WTC11 (cell line): ENCODE measurements around the gene TSPAN5. TPM values are rescaled to one million over a fixed set of nuclear protein-coding genes. Genes with fewer than 3 reads are reported as not detected.

Source experiments
- ATAC-seq: fragments of 200-7000 bp; cut with Tn5 transposase; 2 replicates; pipeline ENCODE4 v1.10.0; 2021; ENCODE audit warnings: mild to moderate bottlenecking, moderate library complexity
- CTCF ChIA-PET: fragments of 300-600 bp; sonication (Branson Sonifier 250); formaldehyde crosslinking; loops from one replicate; lab custom pipeline; 2021; ENCODE audit warnings: antibody characterized with exemption; lab: Charles Lee
- POLR2A ChIA-PET: fragments of 350-600 bp; sonication (Branson Sonifier 250); formaldehyde crosslinking; loops from one replicate; lab custom pipeline; 2021; ENCODE audit warnings: antibody characterized with exemption; lab: Charles Lee
- DNase-seq: peaks from one replicate; pipeline ENCODE4 v3.0.0; 2021; ENCODE audit warnings: low spot score
- H3K27ac Mint-ChIP-seq: 2 replicates; pipeline ENCODE4 v1.8.0; 2021; ENCODE audit warnings: mixed read lengths
- H3K27me3 Mint-ChIP-seq: 2 replicates; pipeline ENCODE4 v1.8.0; 2021; ENCODE audit warnings: low read depth, mild to moderate bottlenecking, moderate library complexity, mixed read lengths
- H3K36me3 Mint-ChIP-seq: 2 replicates; pipeline ENCODE4 v1.8.0; 2021; ENCODE audit warnings: mixed read lengths
- H3K4me1 Mint-ChIP-seq: 2 replicates; pipeline ENCODE4 v1.8.0; 2022; ENCODE audit warnings: mixed read lengths
- H3K4me3 Mint-ChIP-seq: 2 replicates; pipeline ENCODE4 v1.8.0; 2021; ENCODE audit warnings: mild to moderate bottlenecking, moderate library complexity, mixed read lengths
- H3K9me3 Mint-ChIP-seq: 2 replicates; pipeline ENCODE4 v1.8.0; 2021; ENCODE audit warnings: mixed read lengths
- ATF2 ChIP-seq: sonication (generic); formaldehyde crosslinking; IDR thresholded peaks from 2 replicates; pipeline ENCODE4 v1.8.1; 2022; ENCODE audit warnings: low read depth, missing genetic modification reagents, borderline replicate concordance
- ATF3 ChIP-seq: sonication (generic); formaldehyde crosslinking; conservative IDR thresholded peaks from 2 replicates; pipeline ENCODE4 v1.8.1; 2022; ENCODE audit warnings: mild to moderate bottlenecking, missing genetic modification reagents
- CBFB ChIP-seq: sonication (generic); formaldehyde crosslinking; IDR thresholded peaks from 2 replicates; pipeline ENCODE4 v1.8.1; 2022; ENCODE audit warnings: mild to moderate bottlenecking, low read depth, missing genetic modification reagents
- CDX4 ChIP-seq: fragments of 250-450 bp; sonication (Bioruptor Pico); IDR thresholded peaks from 2 replicates; pipeline ENCODE4 v1.9.0; 2021; ENCODE audit warnings: moderate library complexity, mild to moderate bottlenecking, inconsistent platforms, borderline replicate concordance
- CREM ChIP-seq: sonication (generic); formaldehyde crosslinking; IDR thresholded peaks from 2 replicates; pipeline ENCODE4 v1.8.1; 2022; ENCODE audit warnings: mild to moderate bottlenecking, missing genetic modification reagents, moderate library complexity
- PREB ChIP-seq: sonication (generic); formaldehyde crosslinking; IDR thresholded peaks from 2 replicates; pipeline ENCODE4 v1.8.1; 2022; ENCODE audit warnings: mild to moderate bottlenecking, missing genetic modification reagents, moderate library complexity, borderline replicate concordance
- RORB ChIP-seq: fragments of 250-450 bp; sonication (Bioruptor Pico); IDR thresholded peaks from 2 replicates; pipeline ENCODE4 v1.9.0; 2021; ENCODE audit warnings: mild to moderate bottlenecking
- STAT6 ChIP-seq: sonication (generic); formaldehyde crosslinking; conservative IDR thresholded peaks from 2 replicates; pipeline ENCODE4 v1.8.1; 2023; ENCODE audit warnings: mild to moderate bottlenecking, low read depth, missing genetic modification reagents, moderate library complexity
- TEAD1 ChIP-seq: sonication (generic); formaldehyde crosslinking; IDR thresholded peaks from 2 replicates; pipeline ENCODE4 v1.8.0; 2022; ENCODE audit warnings: mild to moderate bottlenecking, missing genetic modification reagents
- USF1 ChIP-seq: sonication (generic); formaldehyde crosslinking; IDR thresholded peaks from 2 replicates; pipeline ENCODE4 v1.8.0; 2022; ENCODE audit warnings: mild to moderate bottlenecking, missing genetic modification reagents
- ZBTB21 ChIP-seq: sonication (generic); formaldehyde crosslinking; IDR thresholded peaks from 2 replicates; pipeline ENCODE4 v1.8.1; 2023; ENCODE audit warnings: mild to moderate bottlenecking, missing genetic modification reagents, borderline replicate concordance
- ZMAT4 ChIP-seq: fragments of 250-450 bp; sonication (Bioruptor Pico); IDR thresholded peaks from 2 replicates; pipeline ENCODE4 v1.9.0; 2021; ENCODE audit warnings: mild to moderate bottlenecking
- ZNF121 ChIP-seq: sonication (generic); formaldehyde crosslinking; IDR thresholded peaks from 2 replicates; pipeline ENCODE4 v1.8.0; 2023; ENCODE audit warnings: missing genetic modification reagents
- ZNF232 ChIP-seq: sonication (generic); formaldehyde crosslinking; IDR thresholded peaks from 2 replicates; pipeline ENCODE4 v1.8.0; 2022; ENCODE audit warnings: mild to moderate bottlenecking, missing genetic modification reagents
- ZNF263 ChIP-seq: sonication (generic); formaldehyde crosslinking; IDR thresholded peaks from 2 replicates; pipeline ENCODE4 v1.8.1; 2022; ENCODE audit warnings: low read depth, mild to moderate bottlenecking, moderate library complexity, missing genetic modification reagents
- ZNF396 ChIP-seq: fragments of 250-450 bp; sonication (Bioruptor Pico); IDR thresholded peaks from 2 replicates; pipeline ENCODE4 v1.8.0; 2021; ENCODE audit warnings: mild to moderate bottlenecking, moderate library complexity, borderline replicate concordance
- ZNF425 ChIP-seq: fragments of 250-450 bp; sonication (Bioruptor Pico); conservative IDR thresholded peaks from 2 replicates; pipeline ENCODE4 v1.9.0; 2021; ENCODE audit warnings: mild to moderate bottlenecking
- ZNF532 ChIP-seq: fragments of 250-450 bp; sonication (Bioruptor Pico); IDR thresholded peaks from 2 replicates; pipeline ENCODE4 v1.9.0; 2021; ENCODE audit warnings: mild to moderate bottlenecking, borderline replicate concordance
- ZNF671 ChIP-seq: fragments of 250-450 bp; sonication (Bioruptor Pico); IDR thresholded peaks from 2 replicates; pipeline ENCODE4 v1.8.0; 2021; ENCODE audit warnings: mild to moderate bottlenecking
- total RNA-seq: library from RNA; stranded (reverse); gene quantifications from 3 replicates; pipeline ENCODE4 v1.2.3, GENCODE V29; 2021

TSPAN5 gene
- total RNA-seq, 1 experiment from 2014 or later = 22.7 TPM

GRCh38 chr4:98476891-98477290 lies 181.5 kb downstream of the TSPAN5 start (continued):
- TF ChIP-seq STAT6 (CRISPR knock-in tag) (no peak), ZNF232 (CRISPR knock-in tag) (no peak), TEAD1 (CRISPR knock-in tag) (no peak), ZNF425 (CRISPR knock-in tag) (no peak)

- Mint-ChIP-seq H3K4me3 (no peak overlapping the region), H3K27ac (no peak overlapping the region), H3K9me3 (no peaks in the 10 kb centered on the region), H3K36me3 (peaks cover 43% of the 10 kb centered on the region), H3K27me3 (no peaks in the 10 kb centered on the region), H3K4me1 (peaks cover 9% of the 10 kb centered on the region)
- ChIA-PET POLR2A (no interaction called here), CTCF (no interaction called here)
- DNase-seq = no peak
- no peak for ATAC-seq
- no peak for TF ChIP-seq ATF2 (CRISPR knock-in tag)
- no peak for TF ChIP-seq USF1 (CRISPR knock-in tag)
- no peak for TF ChIP-seq RORB (CRISPR knock-in tag)
- TF ChIP-seq ZNF396 (CRISPR knock-in tag) = no peak
- TF ChIP-seq ZNF425 (CRISPR knock-in tag) = no peak
- TF ChIP-seq ZMAT4 (CRISPR knock-in tag) = no peak
- TF ChIP-seq ZNF532 (CRISPR knock-in tag) = no peak
- no peak for TF ChIP-seq ZBTB21
- TF ChIP-seq ATF3 (CRISPR knock-in tag) = no peak
- no peak for TF ChIP-seq ZNF121 (CRISPR knock-in tag)
- TF ChIP-seq PREB (CRISPR knock-in tag) = no peak
- TF ChIP-seq CREM (CRISPR knock-in tag) = no peak
- TF ChIP-seq CBFB (CRISPR knock-in tag) = no peak
- no peak for TF ChIP-seq ZNF671 (CRISPR knock-in tag)
- no peak for TF ChIP-seq ZNF263 (CRISPR knock-in tag)
- TF ChIP-seq CDX4 (CRISPR knock-in tag) = no peak
Measured at GRCh38 chr4:98474408-98474844, 184.0 kb downstream of the TSPAN5 start.
